GM21717 (cell line): ENCODE measurements around the gene TSPOAP1.

Source experiments
- ATAC-seq: cut with Tn5 transposase; IDR thresholded peaks from one replicate; pipeline ENCODE4 v1.9.1; 2021; ENCODE audit warnings: mild to moderate bottlenecking, moderate library complexity; ENCODE audit not compliant: unreplicated experiment

TSPOAP1 gene

DNA sequence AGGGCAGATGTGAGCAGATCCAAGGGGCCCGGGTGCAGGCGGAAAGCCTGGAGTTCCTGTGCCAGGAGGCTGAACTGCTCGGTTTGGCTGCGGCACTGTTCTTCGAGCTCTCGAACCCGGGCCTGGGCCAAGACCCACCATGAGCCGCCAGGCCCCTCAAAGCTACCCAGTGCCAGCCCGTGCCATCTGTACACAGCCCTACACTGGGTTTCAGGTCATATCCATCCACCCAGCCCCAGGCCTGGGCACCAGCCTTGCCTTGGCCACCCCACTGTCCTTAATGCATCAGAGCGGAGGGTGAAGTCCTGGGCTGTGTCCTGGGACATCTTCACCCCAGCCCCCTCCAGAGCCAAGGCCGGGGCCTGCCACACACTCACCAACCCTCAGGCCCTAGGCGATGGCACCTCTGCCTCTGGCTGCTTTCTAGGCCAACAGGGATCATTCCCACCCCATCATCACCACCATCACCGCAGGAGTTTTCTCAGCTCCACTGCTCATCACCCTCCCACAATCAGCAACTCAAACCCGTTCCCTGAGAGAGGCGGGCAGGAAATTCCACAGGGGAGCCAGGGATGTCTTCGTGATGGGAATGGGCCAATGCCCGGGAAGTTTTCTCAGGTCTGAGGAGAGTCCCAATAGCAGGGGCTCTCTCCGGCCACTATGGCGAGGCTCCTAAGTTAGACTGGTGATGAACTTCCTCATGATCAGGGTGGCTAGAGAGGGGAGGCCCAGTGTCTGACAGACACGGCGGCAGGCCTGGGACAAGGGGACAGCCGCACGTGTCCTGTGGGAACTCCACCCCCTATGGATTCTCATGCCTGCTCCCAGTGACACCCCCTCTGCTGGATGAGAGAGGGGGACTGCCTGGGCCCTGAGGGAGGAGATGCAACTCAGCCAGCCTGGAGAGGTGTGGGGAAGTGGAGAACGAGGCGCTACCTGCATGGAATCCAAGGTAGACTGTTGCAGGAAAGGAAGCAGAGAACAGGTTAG, 9.1 kb downstream of the TSPOAP1 start:
- ATAC-seq, result no peak

DNA sequence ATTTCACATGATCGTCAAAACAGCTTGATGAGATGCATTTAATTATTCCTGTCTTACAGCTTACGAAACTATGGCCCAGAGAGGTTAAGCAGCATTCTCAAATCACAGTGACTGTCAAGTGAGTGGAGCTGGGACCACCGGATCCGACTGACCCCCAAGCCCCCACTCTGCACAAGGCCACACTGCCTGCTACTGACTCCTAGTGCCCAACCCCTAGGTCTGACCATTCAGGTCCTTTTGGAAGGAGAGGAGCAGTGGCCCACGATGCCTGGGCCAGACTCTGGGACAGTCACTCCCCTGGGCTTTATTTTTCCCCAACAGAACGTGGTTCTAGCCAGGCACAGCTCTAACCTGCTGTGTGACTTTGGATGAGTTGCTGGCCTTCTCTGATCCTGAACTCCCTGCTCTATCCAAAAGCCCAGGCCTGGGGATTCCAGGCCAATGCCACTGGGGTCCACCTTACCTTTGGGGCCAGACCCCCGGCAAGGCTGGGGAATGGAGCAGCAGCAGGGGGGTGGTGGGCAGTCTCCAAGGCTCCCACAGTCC, 9.9 kb downstream of the TSPOAP1 start:
- no peak for ATAC-seq

DNA sequence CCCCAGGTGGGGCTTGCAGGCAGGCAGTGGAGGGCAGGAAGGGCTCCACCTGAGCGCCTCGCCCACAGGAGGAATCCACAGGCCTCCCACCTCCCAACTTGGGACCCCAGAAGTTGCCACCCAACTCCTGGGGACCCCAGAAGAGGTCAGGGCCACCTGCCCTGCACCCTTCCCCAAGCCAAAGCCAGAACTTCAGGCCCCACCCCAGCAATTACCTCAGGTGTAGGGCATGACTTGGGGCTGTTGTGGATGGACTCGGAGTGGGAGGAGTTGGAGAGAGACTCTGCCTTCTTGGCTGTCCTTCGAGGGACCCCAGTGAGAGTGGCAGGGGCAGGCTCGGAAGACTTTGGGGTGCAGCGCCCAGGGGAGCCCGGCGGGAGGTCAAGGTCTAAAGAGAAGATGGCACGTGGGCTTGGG, 10.5 kb downstream of the TSPOAP1 start:
- ATAC-seq, result no peak

DNA sequence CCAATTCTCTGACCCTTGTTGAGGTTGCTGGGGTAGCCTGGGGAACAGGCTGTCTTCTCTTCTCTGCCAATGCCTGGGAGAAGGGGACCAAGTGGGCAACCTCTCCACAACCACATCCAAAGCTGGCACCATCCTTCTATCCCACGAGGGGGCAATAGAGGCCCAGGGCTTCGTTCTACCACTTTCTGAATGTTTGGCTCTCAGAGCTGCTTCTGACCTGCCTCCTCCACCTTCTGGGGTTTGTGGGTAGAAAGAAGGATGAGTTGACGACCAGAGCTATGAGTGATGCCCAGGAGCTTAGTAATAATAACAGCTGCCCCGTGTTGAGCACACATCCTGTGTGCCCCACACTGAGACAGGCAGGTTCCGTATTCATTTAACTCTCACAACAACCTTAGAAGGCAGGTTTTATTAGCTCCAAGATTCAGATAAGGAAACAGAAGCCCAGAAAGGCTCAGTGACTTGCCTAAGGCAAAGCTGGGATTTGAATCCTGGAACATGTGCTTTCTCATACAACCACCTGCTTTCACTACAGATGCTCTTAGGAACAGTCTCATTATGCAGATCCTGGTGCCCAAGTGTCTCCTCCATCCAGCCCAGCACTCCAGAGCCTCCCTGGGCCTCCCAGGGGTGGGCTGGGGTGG, 11.1 kb downstream of the TSPOAP1 start:
- ATAC-seq, result no peak

DNA sequence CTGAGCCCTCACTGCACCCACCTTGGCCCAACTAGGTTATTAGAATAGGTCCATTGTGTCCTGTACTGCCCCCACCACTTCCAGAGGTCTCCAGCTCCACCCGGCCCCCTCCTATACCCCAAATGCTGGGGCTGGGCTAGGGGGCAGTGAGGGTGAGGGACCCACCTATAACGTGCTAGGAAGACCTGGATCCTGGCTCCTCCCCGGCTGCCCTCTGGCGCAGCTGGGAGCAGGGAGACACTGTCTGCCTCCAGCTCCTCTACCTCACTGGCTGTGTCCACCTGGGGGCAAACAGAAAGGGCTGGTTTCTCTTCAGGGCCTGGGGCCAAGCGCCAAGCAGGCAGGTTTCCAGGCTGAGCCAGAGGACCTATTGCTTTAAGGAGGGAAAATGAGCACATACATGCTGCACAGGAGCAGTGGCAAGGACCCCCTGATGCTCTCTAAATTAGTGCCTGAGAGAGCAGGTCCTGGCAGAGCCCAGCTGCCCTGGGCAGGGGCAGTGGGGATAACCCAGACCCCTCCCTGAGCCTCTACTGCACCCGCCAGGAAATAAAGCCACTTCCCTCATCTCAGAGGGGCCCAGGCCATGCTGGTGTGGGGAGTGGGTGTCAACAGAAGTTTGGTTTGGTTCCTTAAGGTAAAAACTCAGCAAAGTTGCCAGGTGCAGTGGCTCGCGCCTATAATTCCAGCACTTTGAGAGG, 12.2 kb downstream of the TSPOAP1 start:
- no peak for ATAC-seq

DNA sequence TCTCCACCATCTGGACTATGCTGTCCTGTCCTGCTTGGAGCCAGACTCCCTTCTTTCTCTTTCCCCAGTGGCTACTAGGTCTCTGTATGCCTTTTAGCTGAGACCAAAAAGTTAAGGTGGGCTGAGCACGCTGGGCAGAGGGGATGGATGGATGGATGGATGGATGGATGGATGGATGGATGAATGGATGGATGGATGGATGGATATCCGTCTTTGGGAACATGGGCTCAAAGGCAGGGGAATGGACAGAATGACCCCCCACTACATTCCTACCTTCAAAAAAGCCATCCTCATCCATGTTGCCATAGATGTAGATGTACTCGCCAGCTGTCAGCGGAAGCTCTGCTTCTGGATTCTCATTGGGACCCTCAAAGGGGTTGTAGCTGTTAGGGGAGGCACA, 12.8 kb downstream of the TSPOAP1 start:
- ATAC-seq, result no peak

DNA sequence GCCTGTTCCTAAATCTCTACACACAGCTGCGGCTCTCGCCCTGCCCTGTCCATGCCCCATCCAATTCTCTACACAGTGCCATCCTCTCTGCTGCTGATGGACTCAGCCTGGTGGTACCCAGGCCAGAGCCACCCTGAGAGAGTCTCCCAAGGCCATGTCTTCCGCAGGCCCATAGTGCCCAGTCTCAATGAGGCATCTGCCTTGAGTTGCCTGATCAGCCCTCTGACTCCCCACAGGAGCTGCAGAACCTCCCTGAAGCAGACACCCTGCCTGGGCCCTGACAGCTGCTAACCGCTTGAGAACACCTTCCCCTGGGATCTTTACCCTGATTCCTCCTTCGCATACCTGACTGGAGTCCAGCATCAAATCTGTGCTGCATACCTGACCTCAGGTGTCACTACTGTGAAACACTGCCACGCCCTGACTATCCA, 13.3 kb downstream of the TSPOAP1 start:
- ATAC-seq, result no peak

DNA sequence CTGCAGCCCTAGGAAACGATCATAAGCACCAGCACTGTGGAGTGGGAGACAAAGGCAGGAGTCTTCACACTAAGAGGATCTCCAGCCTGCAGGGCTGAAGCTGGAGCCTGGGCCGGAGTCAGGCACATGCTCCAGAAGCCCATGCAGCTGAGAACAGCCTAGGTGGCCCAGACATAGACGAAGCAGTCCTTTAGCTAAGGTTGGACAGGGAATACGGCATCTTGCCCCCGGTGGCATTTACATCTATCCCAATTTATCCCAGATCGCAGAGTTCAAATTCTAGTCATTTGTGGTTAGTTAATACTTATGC, 13.9 kb downstream of the TSPOAP1 start:
- no peak for ATAC-seq

DNA sequence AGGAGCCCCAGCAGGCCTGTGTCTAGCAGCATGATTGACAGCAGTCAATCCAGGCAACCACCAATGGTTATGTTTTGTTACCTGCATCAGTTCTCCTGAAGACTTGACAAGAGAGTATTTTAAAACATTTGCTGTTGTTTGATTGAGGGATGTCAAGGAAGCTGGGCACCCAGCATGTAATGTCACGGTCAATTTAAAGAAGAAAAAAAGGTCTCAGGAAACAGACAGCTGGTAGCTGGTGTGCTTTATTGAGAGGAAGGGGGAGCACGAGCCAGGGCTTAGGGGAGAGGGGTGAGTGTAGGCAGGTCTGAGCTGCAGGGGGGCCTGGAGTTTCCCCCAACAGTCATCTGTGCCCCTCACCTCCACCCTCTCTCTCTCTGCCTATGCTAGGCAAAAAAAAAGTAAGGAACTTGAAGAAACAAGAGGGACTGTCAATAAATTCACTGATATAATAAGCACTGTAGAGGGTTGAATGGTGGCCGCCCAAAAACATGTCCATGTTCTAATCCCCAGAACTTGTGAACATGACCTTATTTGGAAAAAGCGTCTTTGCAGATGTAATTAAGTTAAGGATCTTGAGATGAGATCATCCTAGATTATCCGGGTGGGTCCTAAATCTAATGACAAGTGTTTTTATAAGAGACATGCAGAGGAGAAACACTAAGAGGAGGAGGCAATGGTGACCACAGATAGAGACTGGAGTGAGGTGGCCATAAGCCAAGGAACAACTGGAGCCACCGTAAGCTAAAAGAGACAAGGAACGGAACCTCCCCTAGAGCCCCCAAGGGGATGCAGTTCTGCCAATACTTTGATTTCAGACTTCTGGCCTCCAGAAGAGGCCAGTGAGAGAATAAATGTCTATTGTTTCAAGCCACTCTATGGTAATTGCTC, 14.5 kb downstream of the TSPOAP1 start:
- no peak for ATAC-seq

DNA sequence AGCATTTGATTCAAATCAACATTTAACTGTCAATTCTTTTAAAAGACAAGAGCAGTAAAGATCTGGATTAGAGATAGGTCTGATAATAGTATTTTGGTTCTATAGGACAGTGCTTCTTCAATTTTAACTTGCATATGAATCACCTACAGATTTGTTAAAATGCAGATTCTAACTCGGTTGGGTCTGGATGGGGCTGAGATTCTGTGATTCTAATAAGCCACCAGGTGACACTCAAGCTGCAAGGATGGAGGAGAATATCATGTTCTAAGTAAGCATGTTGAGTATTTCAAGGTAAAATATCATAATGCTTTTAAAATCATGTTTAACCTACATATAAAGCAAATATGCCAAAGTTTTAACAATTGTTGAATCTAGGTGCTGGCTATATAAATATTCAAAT, 15.8 kb downstream of the TSPOAP1 start:
- no peak for ATAC-seq

DNA sequence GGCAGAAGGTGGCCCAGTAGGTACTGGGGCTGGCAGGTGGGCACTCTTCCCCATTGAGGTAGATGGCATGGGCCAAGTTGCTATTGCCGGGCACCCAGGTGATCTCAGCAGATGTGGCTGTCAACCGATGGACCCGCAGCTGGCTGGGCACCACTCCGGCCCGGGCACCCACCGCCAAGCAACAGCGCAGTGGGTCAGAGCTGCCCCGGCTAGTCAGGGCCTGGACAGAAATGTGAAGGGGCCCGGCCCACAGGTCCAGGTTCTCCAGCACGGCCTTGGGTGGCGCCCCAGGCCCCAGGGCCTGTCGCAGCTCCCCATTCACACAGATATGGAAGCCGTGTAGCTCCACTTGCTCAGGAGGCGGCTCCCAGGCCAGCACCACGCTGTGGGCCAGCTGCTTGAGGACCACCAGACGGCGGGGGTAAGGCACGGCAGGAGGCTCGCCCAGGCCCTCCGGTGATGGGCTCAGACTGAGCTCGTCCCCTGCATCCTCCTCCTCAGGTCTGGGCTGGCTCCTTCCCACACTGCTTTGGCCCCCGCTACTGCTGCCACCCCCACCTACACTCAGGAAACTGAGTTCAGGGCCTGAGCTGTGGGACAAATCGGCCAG, 16.5 kb downstream of the TSPOAP1 start:
- ATAC-seq, result no peak

DNA sequence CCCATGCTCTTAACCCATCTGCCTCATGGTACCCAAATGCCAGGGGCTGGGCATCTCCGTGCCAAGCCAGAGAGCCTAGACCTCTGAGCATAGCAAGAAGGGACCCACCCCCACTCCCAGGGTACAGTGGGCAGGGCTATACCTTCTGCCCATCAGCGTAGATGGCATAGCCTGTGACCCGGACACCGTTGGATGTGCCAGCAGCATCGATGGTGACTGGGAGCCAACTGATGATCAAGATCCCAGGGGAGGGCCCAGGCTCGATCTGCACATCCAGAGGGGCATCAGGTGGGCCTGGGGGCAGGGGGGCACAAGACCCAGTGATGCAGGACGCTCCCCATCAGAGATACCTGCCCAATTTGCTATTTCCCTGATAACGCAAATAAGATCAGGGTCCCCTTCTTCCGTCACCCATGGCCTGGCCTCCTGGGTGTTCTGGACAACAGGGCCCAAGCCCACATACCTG, 17.1 kb downstream of the TSPOAP1 start:
- ATAC-seq, result no peak

DNA sequence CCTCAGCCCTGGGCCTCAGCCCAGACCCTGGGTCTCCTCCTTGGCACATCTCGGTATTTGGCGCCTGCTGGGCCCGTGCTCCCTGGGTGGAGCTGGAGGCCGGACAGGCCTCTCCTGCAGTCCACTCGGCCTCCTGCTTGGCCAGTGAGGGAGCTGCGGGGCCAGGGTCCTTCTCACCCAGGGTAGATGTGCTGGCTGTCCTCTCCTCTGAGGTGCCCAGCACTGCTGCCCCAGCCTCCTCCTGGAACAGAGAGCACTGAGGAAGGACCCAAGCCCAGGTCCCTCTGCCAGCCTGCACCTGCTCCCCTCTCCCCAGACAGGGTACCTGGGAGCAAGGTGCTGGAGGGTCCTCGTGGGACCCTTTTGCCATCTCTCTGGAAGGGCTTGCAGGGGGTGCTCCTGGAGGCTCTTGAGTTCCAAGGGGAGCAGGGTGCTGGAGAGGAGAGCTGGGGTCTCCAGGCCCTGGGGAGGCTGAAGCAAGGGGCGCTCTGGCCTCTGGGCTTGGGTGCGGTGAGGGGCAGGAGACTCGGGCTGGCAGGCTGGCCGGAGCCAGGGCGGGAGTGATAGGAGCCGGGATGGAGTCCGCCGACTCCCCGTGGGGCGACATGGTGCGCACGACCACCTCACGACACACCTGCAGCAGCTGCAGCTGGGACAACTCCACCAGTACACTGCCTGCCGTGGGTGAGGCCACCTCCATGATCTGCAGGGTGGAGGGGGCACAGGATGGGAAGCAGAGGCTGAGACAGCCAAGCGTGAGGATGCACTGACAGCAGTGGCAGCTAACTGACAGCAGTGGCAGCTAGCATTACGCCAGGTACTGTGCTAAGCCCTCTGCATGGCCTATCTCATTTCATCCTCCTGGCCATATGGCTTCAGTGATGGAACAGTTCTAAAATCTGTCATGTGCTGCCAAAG, 17.8 kb downstream of the TSPOAP1 start:
- ATAC-seq, result no peak

DNA sequence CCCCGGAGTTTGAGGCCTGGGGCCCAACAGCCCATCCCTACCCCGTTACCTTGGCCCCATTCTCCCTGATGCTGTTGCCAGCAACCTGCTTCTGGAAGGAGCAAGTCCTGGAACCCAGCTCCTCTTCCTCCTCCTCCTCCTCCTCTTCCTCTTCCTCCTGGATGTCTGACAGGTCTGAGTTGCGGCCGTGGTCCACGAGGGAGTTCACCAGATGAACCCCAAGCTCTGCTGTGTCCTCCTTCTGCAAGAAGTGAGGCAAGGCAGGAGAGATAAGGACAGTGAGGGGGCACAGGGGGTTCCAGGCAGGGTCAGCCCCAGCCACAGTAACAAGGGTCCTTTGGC, 18.7 kb downstream of the TSPOAP1 start:
- ATAC-seq, result no peak

DNA sequence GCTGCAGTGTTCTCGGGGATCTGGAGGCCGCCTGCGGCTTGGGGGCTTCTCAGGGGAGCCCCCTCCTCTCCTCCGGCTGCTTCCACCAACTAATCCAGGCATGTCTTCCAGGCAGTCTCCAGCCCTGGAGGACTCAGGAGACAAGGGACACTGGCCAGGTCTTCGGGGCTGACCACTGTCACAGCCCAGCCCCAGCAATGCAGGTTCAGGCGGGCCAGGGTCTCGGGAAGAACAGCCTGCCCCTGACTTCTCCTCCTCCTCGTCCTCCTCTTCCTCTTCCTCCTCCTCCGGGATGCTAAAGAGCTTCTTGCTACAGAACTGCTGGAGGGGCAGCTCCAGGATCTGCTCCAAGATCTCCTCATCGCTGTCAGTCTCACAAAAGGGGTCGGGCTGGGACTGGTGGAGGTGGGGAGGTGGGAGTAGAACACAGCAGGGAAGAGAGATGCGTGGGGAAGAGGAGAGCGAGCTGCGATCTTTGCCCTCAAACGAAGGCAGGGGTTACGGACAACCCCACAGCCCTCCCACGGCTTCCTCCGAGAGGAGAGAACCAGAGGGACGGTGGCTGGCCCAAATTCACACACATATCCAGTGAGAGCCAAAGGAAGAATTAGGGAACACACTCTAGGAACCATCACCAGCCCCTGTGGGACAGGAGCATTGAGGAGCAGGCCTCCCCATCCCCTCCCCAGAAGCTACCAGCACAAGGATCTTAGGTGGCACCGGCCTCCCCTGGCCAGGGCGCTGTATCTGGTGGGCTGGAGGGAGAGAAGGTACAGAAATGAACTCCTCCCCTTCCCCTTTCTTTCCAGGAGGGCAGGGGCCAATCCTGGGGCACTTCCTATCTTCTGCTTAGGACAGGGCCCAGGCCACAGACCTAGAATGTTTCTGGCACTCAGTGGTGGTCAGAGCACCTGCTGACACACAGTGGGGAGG, 19.3 kb downstream of the TSPOAP1 start:
- no peak for ATAC-seq

DNA sequence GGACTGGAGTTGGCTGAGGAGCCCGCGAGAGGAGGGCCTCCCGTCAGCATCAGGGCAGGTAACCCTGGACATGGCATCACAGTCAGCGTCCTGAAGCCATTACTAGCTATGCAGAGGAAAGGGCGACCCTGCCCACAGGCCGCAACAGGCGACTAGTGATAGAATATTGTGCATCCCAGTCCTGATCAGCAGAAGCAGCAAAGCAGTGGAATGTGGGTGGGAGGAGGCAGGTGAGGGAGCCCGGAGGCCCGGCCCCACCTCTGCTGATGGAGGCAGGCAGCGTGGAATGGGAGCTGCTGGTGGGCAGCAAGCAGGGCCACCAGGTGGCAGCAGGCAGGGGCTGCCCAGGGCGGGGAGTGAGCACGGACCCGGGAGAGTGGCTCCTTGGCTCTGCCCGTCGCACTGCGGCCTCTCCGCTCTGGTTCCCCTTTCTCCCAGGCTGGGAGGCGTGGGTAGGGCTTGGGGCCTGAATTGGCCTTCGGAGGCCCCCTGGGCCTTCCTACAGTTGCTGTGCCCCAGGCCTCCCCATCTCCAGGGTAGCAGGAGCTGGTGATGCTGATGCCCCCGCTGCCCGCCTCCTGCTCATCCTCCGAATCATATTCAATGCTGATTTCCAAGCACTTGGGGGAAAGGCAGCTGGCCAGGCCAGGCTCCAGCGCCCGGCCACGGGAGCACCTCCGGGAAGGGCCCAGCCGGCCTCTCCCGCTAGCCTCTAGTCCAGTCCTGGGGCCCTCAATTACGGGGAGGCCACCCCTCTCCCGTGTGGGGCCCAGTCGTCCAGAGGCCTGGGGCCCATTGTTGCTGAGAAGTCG, 20.2 kb downstream of the TSPOAP1 start:
- no peak for ATAC-seq
